OCI-LY3 (cell line): ENCODE measurements around the gene VGLL3.

Experiments
- H2AFZ ChIP-seq: fragments of 200-600, 300-600 bp; shearing (Covaris generic); 2 replicates; pipeline ENCODE4 v1.6.0; 2014; ENCODE audit warnings: antibody characterized with exemption, low read depth, low read length
- H3K27ac ChIP-seq: fragments of 200-600, 300-600 bp; sonication (generic); 2 replicates; pipeline ENCODE4 v1.5.1; 2014; ENCODE audit warnings: mild to moderate bottlenecking, low read length, moderate library complexity, mixed read lengths
- H3K27me3 ChIP-seq: fragments of 200-600, 300-600 bp; sonication (generic); 2 replicates; pipeline ENCODE4 v1.6.1; 2014; ENCODE audit warnings: low read depth, low read length, mixed read lengths
- H3K36me3 ChIP-seq: fragments of 200-600, 300-600 bp; sonication (generic); replicated peaks from 2 replicates; pipeline ENCODE3; 2014; ENCODE audit warnings: low read depth, low read length, mixed read lengths
- H3K4me1 ChIP-seq: fragments of 300-600, 200-600 bp; sonication (generic); 2 replicates; pipeline ENCODE4 v1.6.1; 2014; ENCODE audit warnings: low read length, mixed read lengths
- H3K4me2 ChIP-seq: fragments of 200-600, 300-600 bp; sonication (generic); 2 replicates; pipeline ENCODE4 v1.6.1; 2014; ENCODE audit warnings: low read length, mixed read lengths
- H3K4me3 ChIP-seq: fragments of 300-600, 200-600 bp; sonication (generic); 2 replicates; pipeline ENCODE4 v1.5.1; 2014; ENCODE audit warnings: antibody characterized with exemption, mild to moderate bottlenecking, low read length, moderate library complexity
- H3K79me2 ChIP-seq: fragments of 300-600, 200-600 bp; shearing (Covaris generic); 2 replicates; pipeline ENCODE4 v1.6.1; 2014; ENCODE audit warnings: mild to moderate bottlenecking, low read length, mixed read lengths
- H3K9ac ChIP-seq: fragments of 300-600, 200-600 bp; shearing (Covaris generic); 2 replicates; pipeline ENCODE4 v1.6.0; 2014; ENCODE audit warnings: mild to moderate bottlenecking, low read length, moderate library complexity
- H3K9me3 ChIP-seq: fragments of 200-600, 300-600 bp; shearing (Covaris generic); 2 replicates; pipeline ENCODE4 v1.6.1; 2014; ENCODE audit warnings: low read length, mixed read lengths; ENCODE audit not compliant: insufficient read depth
- H4K20me1 ChIP-seq: fragments of 200-600, 300-600 bp; sonication (generic); 2 replicates; pipeline ENCODE4 v1.6.1; 2016; ENCODE audit warnings: low read length, mixed read lengths; ENCODE audit not compliant: insufficient read depth
- CTCF ChIP-seq: fragments of 200-600, 300-600 bp; sonication (generic); IDR thresholded peaks from 2 replicates; pipeline ENCODE4 v1.5.1; 2014; ENCODE audit warnings: antibody characterized with exemption, low read length, low read depth
- EZH2phosphoT487 ChIP-seq: fragments of 200-600 bp; shearing (Covaris generic); IDR thresholded peaks from 2 replicates; pipeline ENCODE4 v1.6.1; 2018; ENCODE audit warnings: antibody characterized with exemption, mixed run types, low read depth

The VGLL3 gene

GRCh38 chr3:86993704-86994103 is 2.8 kb upstream of the VGLL3 start:
- Histone ChIP-seq H3K4me2 (no peak overlapping the region), H3K4me3 (no peak overlapping the region), H3K4me1 (no peaks in the 10 kb centered on the region), H3K36me3 (no peaks in the 10 kb centered on the region), H3K9ac (no peak overlapping the region), H3K79me2 (no peaks in the 10 kb centered on the region), H3K27ac (no peak overlapping the region), H3K9me3 (no peaks in the 10 kb centered on the region), H3K27me3 (no peaks in the 10 kb centered on the region), H2AFZ (no peak overlapping the region), H4K20me1 (no peaks in the 10 kb centered on the region)
- TF ChIP-seq CTCF, result no peak

GRCh38 chr3:86991840-86992435 is 989 bp upstream of the VGLL3 start:
- no peak overlapping the region for H3K4me2 ChIP-seq
- TF ChIP-seq CTCF (no peak), EZH2phosphoT487 (no peak)
- no peak overlapping the region for H3K9ac ChIP-seq
- no peak overlapping the region for H3K27ac ChIP-seq
- H3K36me3 ChIP-seq, result no peaks in the 10 kb centered on the region
- no peaks in the 10 kb centered on the region for H3K9me3 ChIP-seq
- no peaks in the 10 kb centered on the region for H4K20me1 ChIP-seq
- no peak overlapping the region for H3K4me3 ChIP-seq
- no peaks in the 10 kb centered on the region for H3K79me2 ChIP-seq
- no peak overlapping the region for H2AFZ ChIP-seq
- H3K4me1 ChIP-seq, result no peaks in the 10 kb centered on the region
- no peaks in the 10 kb centered on the region for H3K27me3 ChIP-seq

GRCh38 chr3:86991482-86991815 is 500 bp upstream of the VGLL3 start:
- TF ChIP-seq CTCF (no peak), EZH2phosphoT487 (no peak)
- Histone ChIP-seq H4K20me1 (no peaks in the 10 kb centered on the region), H3K9ac (no peak overlapping the region), H3K27ac (no peak overlapping the region), H3K4me1 (no peaks in the 10 kb centered on the region), H3K79me2 (no peaks in the 10 kb centered on the region), H3K36me3 (no peaks in the 10 kb centered on the region), H3K9me3 (no peaks in the 10 kb centered on the region), H3K4me3 (no peak overlapping the region), H3K27me3 (no peaks in the 10 kb centered on the region), H3K4me2 (no peak overlapping the region), H2AFZ (no peak overlapping the region)

- H3K9ac ChIP-seq, result no peak overlapping the region
- H2AFZ ChIP-seq, result no peak overlapping the region
Observed at GRCh38 chr3:86990012-86990733, 776 bp downstream of the VGLL3 start.

More at GRCh38 chr3:86990012-86990733, 776 bp downstream of the VGLL3 start:
- no peak overlapping the region for H3K4me2 ChIP-seq
- H3K4me3 ChIP-seq, result no peak overlapping the region
- H3K27me3 ChIP-seq, result no peaks in the 10 kb centered on the region
- TF ChIP-seq EZH2phosphoT487, result no peak
- no peak for TF ChIP-seq CTCF
- H4K20me1 ChIP-seq, result no peaks in the 10 kb centered on the region
- H3K79me2 ChIP-seq, result no peaks in the 10 kb centered on the region
- no peaks in the 10 kb centered on the region for H3K4me1 ChIP-seq
- no peaks in the 10 kb centered on the region for H3K36me3 ChIP-seq
- no peak overlapping the region for H3K27ac ChIP-seq
- no peaks in the 10 kb centered on the region for H3K9me3 ChIP-seq
